GM19372 (cell line): Measurements from ENCODE around the gene SLC16A2.
"Not testable (repeated sequence)": the region's sequence is repeated elsewhere in the genome, so short reads cannot be mapped to it uniquely, and the experiment has no call there.

Experiments used
- ATAC-seq: cut with Tn5 transposase; IDR thresholded peaks from one replicate; pipeline ENCODE4 v1.9.1; 2021; ENCODE audit warnings: mild to moderate bottlenecking, low read depth, moderate library complexity; ENCODE audit not compliant: unreplicated experiment

SLC16A2 gene

GRCh38 chrX:74438764-74439163 is 17.5 kb downstream of the SLC16A2 start:
- no peak for ATAC-seq

GRCh38 chrX:74445099-74445498 is 23.8 kb downstream of the SLC16A2 start:
- ATAC-seq = no peak

GRCh38 chrX:74446876-74447275 is 25.6 kb downstream of the SLC16A2 start:
- ATAC-seq = no peak

- no peak for ATAC-seq
Observed at GRCh38 chrX:74448669-74449068, 27.4 kb downstream of the SLC16A2 start.

GRCh38 chrX:74449322-74449936 is 28.1 kb downstream of the SLC16A2 start:
- ATAC-seq = no peak

- no peak for ATAC-seq
Observed at GRCh38 chrX:74449937-74450330, 28.6 kb downstream of the SLC16A2 start.

GRCh38 chrX:74450803-74451449 is 29.6 kb downstream of the SLC16A2 start:
- no peak for ATAC-seq

GRCh38 chrX:74451450-74452198 is 30.3 kb downstream of the SLC16A2 start:
- ATAC-seq = no peak

- no peak for ATAC-seq
Observed at GRCh38 chrX:74452199-74452481, 30.8 kb downstream of the SLC16A2 start.

- ATAC-seq = no peak
Observed at GRCh38 chrX:74453178-74453577, 31.9 kb downstream of the SLC16A2 start.

- ATAC-seq = not testable (repeated sequence)
Observed at GRCh38 chrX:74454233-74454632, 32.9 kb downstream of the SLC16A2 start.

GRCh38 chrX:74458736-74459135 is 37.4 kb downstream of the SLC16A2 start:
- ATAC-seq = no peak

- ATAC-seq = no peak
Observed at GRCh38 chrX:74461384-74461783, 40.1 kb downstream of the SLC16A2 start.

- ATAC-seq = no peak
Observed at GRCh38 chrX:74464722-74465121, 43.4 kb downstream of the SLC16A2 start.

- ATAC-seq = no peak
Observed at GRCh38 chrX:74465424-74465823, 44.1 kb downstream of the SLC16A2 start.

- ATAC-seq = no peak
Observed at GRCh38 chrX:74467656-74468055, 46.4 kb downstream of the SLC16A2 start.

- ATAC-seq = not testable (repeated sequence)
Observed at GRCh38 chrX:74473116-74473515, 51.8 kb downstream of the SLC16A2 start.

- no peak for ATAC-seq
Observed at GRCh38 chrX:74490247-74490646, 69.0 kb downstream of the SLC16A2 start.

- no peak for ATAC-seq
Observed at GRCh38 chrX:74492720-74493201, 71.5 kb downstream of the SLC16A2 start.

- ATAC-seq = no peak
Observed at GRCh38 chrX:74493806-74494205, 72.5 kb downstream of the SLC16A2 start.

GRCh38 chrX:74498924-74499323 is 77.6 kb downstream of the SLC16A2 start:
- no peak for ATAC-seq

GRCh38 chrX:74500067-74500466 is 78.8 kb downstream of the SLC16A2 start:
- no peak for ATAC-seq
